ENCODE measurements around the gene TDRD15.

GRCh38 chr2:21183306-21183705 lies 59.5 kb downstream of the TDRD15 start:
- TF ChIP-seq ELF4 (IDR thresholded peaks at IDR 0.05): no peak
- TF ChIP-seq SP1 (IDR thresholded peaks at IDR 0.05): no peak
- no peak for TF ChIP-seq SUZ12 (IDR thresholded peaks at IDR 0.05)
- no peak for TF ChIP-seq HDGF (IDR thresholded peaks at IDR 0.05; ENCODE audit: borderline replicate concordance)
- TF ChIP-seq FOXM1 (IDR thresholded peaks at IDR 0.05; ENCODE audit: borderline replicate concordance): no peak
- TF ChIP-seq FOXA1 (IDR thresholded peaks at IDR 0.05): no peak
- TF ChIP-seq BHLHE40 (IDR thresholded peaks at IDR 0.05; ENCODE audit: borderline replicate concordance): no peak
